Dedifferentiated amniotic fluid mesenchymal stem cell (primary cell): ENCODE results near the gene TBC1D24.
"Not testable (repeated sequence)": the region's sequence is repeated elsewhere in the genome, so short reads cannot be mapped to it uniquely, and the experiment has no call there.

ENCODE experiments used
- DNase-seq: peaks from one replicate; pipeline ENCODE4 v3.0.0-alpha.2; 2016; ENCODE audit errors: extremely low spot score

Gene TBC1D24

GRCh38 chr16:2468725-2469398 is 6.1 kb upstream of the TBC1D24 start:
- DNase-seq: no peak

GRCh38 chr16:2469399-2470233 is 5.3 kb upstream of the TBC1D24 start:
- DNase-seq: no peak

GRCh38 chr16:2470234-2470601 is 4.7 kb upstream of the TBC1D24 start:
- no peak for DNase-seq

- DNase-seq: no peak
Observed at GRCh38 chr16:2470603-2471015, 4.3 kb upstream of the TBC1D24 start.

- no peak for DNase-seq
Observed at GRCh38 chr16:2471016-2471652, 3.8 kb upstream of the TBC1D24 start, which contains the start of gene NTN3. Gene NTN3 (plus strand): TSS chr16:2471297. CDS start chr16:2471702, 405 bp downstream.

GRCh38 chr16:2471653-2472487 is 3.1 kb upstream of the TBC1D24 start:
- DNase-seq: no peak

GRCh38 chr16:2472488-2472864 is 2.5 kb upstream of the TBC1D24 start:
- DNase-seq: no peak

- DNase-seq: no peak
Observed at GRCh38 chr16:2472885-2473445, 2.0 kb upstream of the TBC1D24 start.

- no peak for DNase-seq
Observed at GRCh38 chr16:2473446-2473926, 1.4 kb upstream of the TBC1D24 start.

GRCh38 chr16:2473999-2474876 is 689 bp upstream of the TBC1D24 start:
- DNase-seq: no peak

- DNase-seq: no peak
Observed at GRCh38 chr16:2475413-2476344, 752 bp downstream of the TBC1D24 start.

- no peak for DNase-seq
Observed at GRCh38 chr16:2476345-2476720, 1.4 kb downstream of the TBC1D24 start.

- DNase-seq: no peak
Observed at GRCh38 chr16:2476741-2477140, 1.8 kb downstream of the TBC1D24 start.

GRCh38 chr16:2477327-2477726 is 2.4 kb downstream of the TBC1D24 start:
- no peak for DNase-seq

- DNase-seq: no peak
Observed at GRCh38 chr16:2478279-2478678, 3.4 kb downstream of the TBC1D24 start.

- DNase-seq: not testable (repeated sequence)
Observed at GRCh38 chr16:2479996-2480395, 5.1 kb downstream of the TBC1D24 start.

GRCh38 chr16:2480948-2481347 is 6.0 kb downstream of the TBC1D24 start:
- no peak for DNase-seq

GRCh38 chr16:2481676-2482075 is 6.7 kb downstream of the TBC1D24 start:
- no peak for DNase-seq

GRCh38 chr16:2482249-2482648 is 7.3 kb downstream of the TBC1D24 start:
- DNase-seq: no peak
